Kidney (tissue), 14 donors: ENCODE results near the gene HTRA3. TPM values are rescaled to one million over a fixed set of nuclear protein-coding genes. Genes with fewer than 3 reads are reported as not detected.

Experiments used
- DNase-seq, 5 donors: peaks; one replicate each; pipeline ENCODE4 v3.0.0-alpha.2; 2013 to 2020
- FAIRE-seq: peaks from 2 replicates; lab custom pipeline; 2012; peaks lifted over from hg19 to GRCh38; lab: Jason Lieb, UNC
- H3K27ac ChIP-seq, 2 donors: one replicate each; pipeline ENCODE4 v1.7.0; 2013; ENCODE audit warnings: low read depth in 2 of 2, low read length in 2 of 2, inconsistent platforms in 1 of 2
- H3K27me3 ChIP-seq: one replicate; pipeline ENCODE4 v1.7.1; 2013; ENCODE audit warnings: low read length, inconsistent platforms; ENCODE audit not compliant: control insufficient read depth, insufficient read depth
- H3K36me3 ChIP-seq, 3 donors: one replicate each; pipeline versions ENCODE4 v1.7.0 to v1.7.1; 2013; ENCODE audit warnings: low read length in 3 of 3, control low read depth in 1 of 3, inconsistent platforms in 1 of 3; ENCODE audit not compliant: insufficient read depth in 3 of 3, control insufficient read depth in 2 of 3
- H3K4me1 ChIP-seq, 3 donors: one replicate each; pipeline versions ENCODE4 v1.7.0 to v1.7.1; 2013; ENCODE audit warnings: low read length in 3 of 3, inconsistent platforms in 1 of 3, low read depth in 1 of 3; ENCODE audit not compliant: control insufficient read depth in 2 of 3, insufficient read depth in 2 of 3
- H3K4me3 ChIP-seq, 3 donors: one replicate each; pipeline versions ENCODE4 v1.7.0 to v1.8.1; 2013; ENCODE audit warnings: low read length in 3 of 3, control low read depth in 1 of 3, inconsistent platforms in 1 of 3
- H3K9ac ChIP-seq, 3 donors: one replicate each; pipeline versions ENCODE4 v1.7.0 to v1.7.1; 2013; ENCODE audit warnings: low read length in 3 of 3, control low read depth in 1 of 3, inconsistent platforms in 1 of 3
- H3K9me3 ChIP-seq, 3 donors: one replicate each; pipeline versions ENCODE4 v1.7.0 to v1.7.1; 2013; ENCODE audit warnings: low read length in 3 of 3, control low read depth in 1 of 3, inconsistent platforms in 1 of 3; ENCODE audit not compliant: control insufficient read depth in 2 of 3, insufficient read depth in 1 of 3
- intact Hi-C: fragments of 100-400 bp; cut with DNase I; formaldehyde crosslinking; loops from one replicate; pipeline ENCODE4 v1.11.1; 2022
- polyA plus RNA-seq: library from polyadenylated mRNA; stranded (reverse); fragments of 350-450 nt; fragmentation: Illumina TruSeq; extraction: RNeasy Lipid Tissue Mini Kit (QIAGEN cat#74804); gene quantifications from one replicate; pipeline ENCODE4 v1.2.3, GENCODE V29; 2014; ENCODE audit warnings: low read depth, low replicate concordance; ENCODE audit not compliant: insufficient read depth
- total RNA-seq: library from RNA; stranded (reverse); fragmentation: NEBNext Ultra II Directional; extraction: Animal tissue kit (Norgen Biotek cat#: 25700); gene quantifications from one replicate; pipeline ENCODE4 v1.2.1, GENCODE V29; 2021
- TF ChIP-seq, protein P1 (sequence below): IDR thresholded peaks from 3 replicates; pipeline ENCODE4 v1.5.1; 2012; ENCODE audit warnings: mild to moderate bottlenecking, moderate library complexity, borderline replicate concordance; ENCODE audit not compliant: insufficient read depth; ENCODE audit errors: extremely low read depth
- donor health status: control.
- donor health status: control.
- donor health status: control.
- donor health status: control.
- donor health status: control.
- donor health status: DM: yes; HTN: yes; CAD: no.
- donor health status: Normal renal cell carcinoma (clear cell type).

HTRA3 gene
- total and polyA plus RNA-seq, 2 donors from 2014 or later, result 1.7 to 6.5 TPM

DNA sequence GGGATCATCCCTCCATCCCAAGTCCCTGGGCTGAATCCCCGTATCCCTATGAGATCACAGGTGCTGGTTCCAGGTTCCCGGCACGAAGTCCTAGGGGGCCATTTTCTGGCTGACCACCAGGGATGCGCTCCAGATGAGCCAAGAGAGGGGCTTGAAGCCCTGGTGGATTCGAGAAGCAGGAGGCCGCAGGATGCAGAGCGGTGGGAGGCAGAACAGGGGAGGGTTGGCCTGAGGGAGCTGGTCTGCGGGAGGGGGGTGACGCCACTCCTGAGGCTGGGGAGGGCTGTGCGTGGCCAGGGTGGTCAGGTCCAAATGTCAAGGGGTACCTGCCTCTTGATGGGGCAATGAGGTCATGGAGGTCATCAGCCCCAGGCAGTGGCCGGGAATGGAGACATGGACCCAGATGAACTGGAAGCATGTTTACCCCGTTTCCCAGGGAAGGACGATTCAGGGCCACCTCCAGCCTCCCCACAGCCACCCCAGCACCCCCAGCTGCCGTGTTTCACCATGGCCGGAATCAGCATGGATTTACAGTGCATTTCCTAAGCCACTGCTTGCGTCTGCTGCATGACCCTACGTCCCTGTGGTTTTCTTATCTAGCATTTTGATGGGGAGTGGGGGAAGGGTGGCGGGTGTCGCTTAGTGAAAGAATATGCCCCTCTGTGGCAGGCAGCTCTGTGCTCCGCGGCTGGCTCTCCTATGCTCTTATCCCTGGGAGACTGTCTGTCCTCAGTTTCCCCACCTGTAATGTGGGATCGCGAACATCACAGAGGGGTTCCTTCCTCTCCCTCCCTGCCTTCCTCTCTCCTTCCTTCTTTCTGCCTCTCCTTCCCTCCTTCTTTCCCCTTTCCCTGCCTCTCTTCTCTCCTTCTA, 17.0 kb upstream of the HTRA3 start:
- H3K9me3 ChIP-seq, result no peaks in the 10 kb centered on the region
- intact Hi-C loops, result no loop called here
- H3K4me3 ChIP-seq, result no peak overlapping the region
- H3K36me3 ChIP-seq, result no peaks in the 10 kb centered on the region
- FAIRE-seq (no peak), DNase-seq (peak in 1 of 5 donors; percentile 81)
- TF ChIP-seq, protein P1, sequence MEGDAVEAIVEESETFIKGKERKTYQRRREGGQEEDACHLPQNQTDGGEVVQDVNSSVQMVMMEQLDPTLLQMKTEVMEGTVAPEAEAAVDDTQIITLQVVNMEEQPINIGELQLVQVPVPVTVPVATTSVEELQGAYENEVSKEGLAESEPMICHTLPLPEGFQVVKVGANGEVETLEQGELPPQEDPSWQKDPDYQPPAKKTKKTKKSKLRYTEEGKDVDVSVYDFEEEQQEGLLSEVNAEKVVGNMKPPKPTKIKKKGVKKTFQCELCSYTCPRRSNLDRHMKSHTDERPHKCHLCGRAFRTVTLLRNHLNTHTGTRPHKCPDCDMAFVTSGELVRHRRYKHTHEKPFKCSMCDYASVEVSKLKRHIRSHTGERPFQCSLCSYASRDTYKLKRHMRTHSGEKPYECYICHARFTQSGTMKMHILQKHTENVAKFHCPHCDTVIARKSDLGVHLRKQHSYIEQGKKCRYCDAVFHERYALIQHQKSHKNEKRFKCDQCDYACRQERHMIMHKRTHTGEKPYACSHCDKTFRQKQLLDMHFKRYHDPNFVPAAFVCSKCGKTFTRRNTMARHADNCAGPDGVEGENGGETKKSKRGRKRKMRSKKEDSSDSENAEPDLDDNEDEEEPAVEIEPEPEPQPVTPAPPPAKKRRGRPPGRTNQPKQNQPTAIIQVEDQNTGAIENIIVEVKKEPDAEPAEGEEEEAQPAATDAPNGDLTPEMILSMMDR, result no peak
- H3K27ac ChIP-seq, result no peak overlapping the region
- H3K4me1 ChIP-seq, result peaks cover 0 to 5% (median 3%) of the 10 kb centered on the region in 3 donors
- no peak overlapping the region for H3K9ac ChIP-seq
- no peaks in the 10 kb centered on the region for H3K27me3 ChIP-seq

DNA sequence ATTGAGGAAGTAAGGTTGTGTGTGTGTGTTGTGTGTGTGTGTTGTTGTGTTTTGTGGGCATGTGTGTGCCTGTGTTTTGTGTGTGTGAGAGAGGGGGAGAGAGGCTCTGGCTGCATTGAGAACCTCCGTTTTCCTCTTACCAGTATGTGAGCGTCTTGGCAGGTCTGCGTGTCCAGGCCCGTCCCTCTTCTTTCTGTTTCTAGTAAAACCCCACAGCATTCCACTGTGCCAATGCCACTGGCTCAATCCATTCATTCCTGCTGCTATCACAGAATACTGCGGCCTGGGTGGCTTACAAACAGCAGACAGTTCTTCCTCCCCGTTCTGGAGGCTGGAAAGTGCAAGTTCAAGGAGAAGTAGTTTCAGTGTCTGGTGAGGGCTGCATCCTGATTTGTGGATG, 15.5 kb upstream of the HTRA3 start:
- Histone ChIP-seq H3K9ac (no peak overlapping the region), H3K4me3 (no peak overlapping the region), H3K9me3 (no peaks in the 10 kb centered on the region), H3K27ac (no peak overlapping the region), H3K27me3 (no peaks in the 10 kb centered on the region), H3K36me3 (no peaks in the 10 kb centered on the region), H3K4me1 (peaks cover 0 to 2% (median 0%) of the 10 kb centered on the region in 3 donors)
- TF ChIP-seq, protein P1, result no peak
- DNase-seq, result no peak
- intact Hi-C loops, result no loop called here
- FAIRE-seq, result no peak

DNA sequence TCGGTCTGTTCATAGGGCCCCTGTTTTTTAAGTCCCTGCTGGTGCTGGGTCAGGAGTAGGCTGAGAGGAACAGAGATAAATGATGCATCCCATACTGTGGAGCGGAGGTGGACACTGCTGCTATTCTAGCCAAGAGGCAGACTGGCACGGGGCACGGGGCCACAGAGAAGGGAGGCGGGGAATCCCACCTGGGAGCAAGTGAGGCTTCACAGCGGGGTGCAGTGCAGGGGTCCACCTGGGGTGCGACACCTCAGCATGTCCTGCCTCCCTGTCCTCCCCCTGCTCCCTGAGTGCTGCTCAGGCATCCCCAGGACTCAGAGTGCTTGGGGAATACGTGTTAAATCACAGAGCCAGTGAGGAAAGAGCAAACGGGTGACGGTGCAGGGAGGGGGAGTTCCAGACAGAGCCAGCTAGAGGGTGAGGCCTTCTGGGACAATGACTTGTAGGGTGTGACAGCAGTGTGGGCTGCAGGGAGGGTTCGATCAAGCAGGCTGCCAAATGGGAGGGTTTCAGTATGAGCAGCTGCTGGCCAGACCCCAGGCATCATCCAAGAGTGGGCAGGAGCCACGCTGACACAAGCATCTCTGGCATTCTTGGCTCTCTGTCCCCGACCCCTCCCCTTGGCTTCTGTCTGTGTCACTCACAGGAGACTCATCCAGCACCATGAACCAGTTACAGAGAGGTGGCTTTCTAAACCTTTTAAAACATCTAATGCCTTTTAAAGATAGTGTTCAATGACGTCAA, 13.7 kb upstream of the HTRA3 start:
- intact Hi-C loops, result no loop called here
- H3K4me3 ChIP-seq, result no peak overlapping the region
- TF ChIP-seq, protein P1, result no peak
- H3K27me3 ChIP-seq, result no peaks in the 10 kb centered on the region
- no peaks in the 10 kb centered on the region for H3K9me3 ChIP-seq
- no peaks in the 10 kb centered on the region for H3K36me3 ChIP-seq
- H3K27ac ChIP-seq, result no peak overlapping the region
- H3K4me1 ChIP-seq, result peaks cover 0 to 2% (median 0%) of the 10 kb centered on the region in 3 donors
- no peak for FAIRE-seq
- H3K9ac ChIP-seq, result no peak overlapping the region
- DNase-seq, result no peak
